Lower leg skin (tissue), 3 donors: ENCODE results near the gene TBCD.

Experiments
- POLR2A ChIP-seq, 2 donors: fragments of 450-650 bp; IDR thresholded peaks; one replicate each; pipeline ENCODE4 v1.6.1; 2016 to 2017; ENCODE audit warnings: antibody characterized with exemption in 2 of 2, mild to moderate bottlenecking in 1 of 2, moderate library complexity in 1 of 2
- TF ChIP-seq, protein P1 (sequence below), 3 donors: fragments of 450-650 bp; IDR thresholded peaks; one replicate each; pipeline ENCODE4 v1.5.1; 2016; ENCODE audit warnings: antibody characterized with exemption in 3 of 3, mild to moderate bottlenecking in 3 of 3, moderate library complexity in 2 of 3

DNA sequence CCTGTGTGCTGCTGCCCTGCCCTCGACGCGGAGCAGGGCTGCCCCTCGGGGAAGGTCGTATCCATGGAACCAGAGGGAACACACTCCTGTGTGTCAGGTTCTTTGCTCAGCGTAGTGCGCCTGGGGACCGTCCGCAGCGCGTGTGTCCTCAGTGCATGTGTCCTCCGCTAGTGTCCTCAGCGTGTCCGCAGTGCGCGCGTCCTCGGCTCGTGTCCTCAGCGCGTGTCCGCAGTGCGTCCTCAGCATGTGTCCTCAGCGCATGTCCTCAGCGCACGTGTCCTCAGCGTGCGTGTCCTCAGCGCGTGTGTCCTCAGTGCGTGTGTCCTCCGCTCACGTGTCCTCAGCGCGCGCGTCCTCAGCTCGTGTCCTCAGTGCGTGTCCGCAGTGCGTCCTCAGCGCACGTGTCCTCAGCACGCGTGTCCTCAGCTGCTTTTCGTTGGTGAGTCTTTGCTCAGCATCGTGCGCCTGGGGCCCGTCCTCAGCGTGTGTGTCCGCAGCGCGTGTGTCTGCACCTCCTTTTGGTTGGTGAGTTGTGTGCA lies 147.2 kb downstream of the TBCD start:
- TF ChIP-seq, protein P1, sequence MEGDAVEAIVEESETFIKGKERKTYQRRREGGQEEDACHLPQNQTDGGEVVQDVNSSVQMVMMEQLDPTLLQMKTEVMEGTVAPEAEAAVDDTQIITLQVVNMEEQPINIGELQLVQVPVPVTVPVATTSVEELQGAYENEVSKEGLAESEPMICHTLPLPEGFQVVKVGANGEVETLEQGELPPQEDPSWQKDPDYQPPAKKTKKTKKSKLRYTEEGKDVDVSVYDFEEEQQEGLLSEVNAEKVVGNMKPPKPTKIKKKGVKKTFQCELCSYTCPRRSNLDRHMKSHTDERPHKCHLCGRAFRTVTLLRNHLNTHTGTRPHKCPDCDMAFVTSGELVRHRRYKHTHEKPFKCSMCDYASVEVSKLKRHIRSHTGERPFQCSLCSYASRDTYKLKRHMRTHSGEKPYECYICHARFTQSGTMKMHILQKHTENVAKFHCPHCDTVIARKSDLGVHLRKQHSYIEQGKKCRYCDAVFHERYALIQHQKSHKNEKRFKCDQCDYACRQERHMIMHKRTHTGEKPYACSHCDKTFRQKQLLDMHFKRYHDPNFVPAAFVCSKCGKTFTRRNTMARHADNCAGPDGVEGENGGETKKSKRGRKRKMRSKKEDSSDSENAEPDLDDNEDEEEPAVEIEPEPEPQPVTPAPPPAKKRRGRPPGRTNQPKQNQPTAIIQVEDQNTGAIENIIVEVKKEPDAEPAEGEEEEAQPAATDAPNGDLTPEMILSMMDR (IDR thresholded peaks at IDR 0.05), result no peak
- TF ChIP-seq POLR2A (IDR thresholded peaks at IDR 0.05), result no peak
